SU-DHL-6 (cell line): ENCODE data around the gene SLC46A3.

Source experiments
- H2AFZ ChIP-seq: fragments of 200-600 bp; sonication (generic); 2 replicates; pipeline ENCODE4 v1.6.1; 2014; ENCODE audit warnings: low read depth, mild to moderate bottlenecking, moderate library complexity, mixed read lengths, antibody characterized with exemption, low read length; ENCODE audit not compliant: severe bottlenecking
- H3F3A ChIP-seq: fragments of 200-600 bp; shearing (Covaris generic); 2 replicates; pipeline ENCODE4 v1.6.0; 2016; ENCODE audit warnings: antibody characterized with exemption, mild to moderate bottlenecking; ENCODE audit not compliant: insufficient read depth
- H3K27ac ChIP-seq: fragments of 200-600 bp; sonication (generic); 2 replicates; pipeline ENCODE4 v1.5.1; 2016; ENCODE audit warnings: low read depth, mild to moderate bottlenecking, low read length, moderate library complexity, mixed read lengths
- H3K27me3 ChIP-seq: fragments of 200-600 bp; sonication (generic), shearing (Covaris generic); 2 replicates; pipeline ENCODE4 v1.6.0; 2014; ENCODE audit warnings: mild to moderate bottlenecking, low read length
- H3K36me3 ChIP-seq: fragments of 200-600 bp; sonication (generic); 2 replicates; pipeline ENCODE4 v1.6.1; 2014; ENCODE audit warnings: mild to moderate bottlenecking, low read length, mixed read lengths
- H3K4me2 ChIP-seq: fragments of 300-600, 200-600 bp; shearing (Covaris generic), sonication (generic); 2 replicates; pipeline ENCODE4 v1.6.0; 2014; ENCODE audit warnings: low read length, low read depth, mild to moderate bottlenecking; ENCODE audit not compliant: poor library complexity, severe bottlenecking
- H3K4me3 ChIP-seq: fragments of 200-600 bp; sonication (generic); 2 replicates; pipeline ENCODE4 v1.5.1; 2014; ENCODE audit warnings: antibody characterized with exemption, low read length, mild to moderate bottlenecking, mixed read lengths; ENCODE audit not compliant: insufficient read depth, poor library complexity, severe bottlenecking
- H3K79me2 ChIP-seq: fragments of 200-600 bp; sonication (generic); 2 replicates; pipeline ENCODE4 v1.6.1; 2014; ENCODE audit warnings: mild to moderate bottlenecking, low read length, moderate library complexity; ENCODE audit not compliant: insufficient read depth
- H3K9ac ChIP-seq: fragments of 200-600 bp; sonication (generic); 2 replicates; pipeline ENCODE4 v1.7.0; 2014; ENCODE audit warnings: mild to moderate bottlenecking, low read length
- H3K9me2 ChIP-seq: fragments of 200-600 bp; sonication (generic); replicated peaks from 2 replicates; pipeline ENCODE4 v1.6.1; 2014; ENCODE audit warnings: low read length; ENCODE audit not compliant: insufficient read depth
- H3K9me3 ChIP-seq: fragments of 200-600 bp; sonication (generic); 2 replicates; pipeline ENCODE4 v1.6.1; 2014; ENCODE audit warnings: low read length, mixed read lengths; ENCODE audit not compliant: insufficient read depth
- H4K20me1 ChIP-seq: fragments of 200-600 bp; sonication (generic); 2 replicates; pipeline ENCODE4 v1.6.1; 2014; ENCODE audit warnings: low read depth, mild to moderate bottlenecking, antibody characterized with exemption, low read length, moderate library complexity, mixed read lengths
- CTCF ChIP-seq: fragments of 200-600 bp; sonication (generic); IDR thresholded peaks from one replicate; pipeline ENCODE4 v1.5.1; 2017; ENCODE audit warnings: antibody characterized with exemption, mild to moderate bottlenecking, low read length, moderate library complexity; ENCODE audit not compliant: insufficient read depth, poor library complexity, severe bottlenecking
- EZH2phosphoT487 ChIP-seq: fragments of 200-600 bp; sonication (generic), shearing (Covaris generic); conservative IDR thresholded peaks from 2 replicates; pipeline ENCODE4 v1.6.1; 2018; ENCODE audit warnings: mild to moderate bottlenecking, antibody characterized with exemption, low read length, moderate library complexity, mixed read lengths

SLC46A3 gene

GRCh38 chr13:28755546-28755870 lies 36.7 kb upstream of the SLC46A3 start:
- Histone ChIP-seq H3K4me2 (no peak overlapping the region), H3K9ac (no peak overlapping the region), H2AFZ (no peak overlapping the region)

GRCh38 chr13:28754698-28755545 lies 36.2 kb upstream of the SLC46A3 start:
- Histone ChIP-seq H3K36me3 (no peaks in the 10 kb centered on the region), H4K20me1 (no peaks in the 10 kb centered on the region), H2AFZ (no peak overlapping the region), H3K4me2 (no peak overlapping the region), H3K9me3 (peaks cover 12% of the 10 kb centered on the region), H3K9me2 (no peaks in the 10 kb centered on the region), H3F3A (no peaks in the 10 kb centered on the region), H3K9ac (no peak overlapping the region), H3K27ac (no peak overlapping the region), H3K27me3 (no peaks in the 10 kb centered on the region), H3K79me2 (no peaks in the 10 kb centered on the region), H3K4me3 (no peak overlapping the region)
- no peak for TF ChIP-seq EZH2phosphoT487
- TF ChIP-seq CTCF = no peak

More at GRCh38 chr13:28755546-28755870, 36.7 kb upstream of the SLC46A3 start:
- TF ChIP-seq CTCF (no peak), EZH2phosphoT487 (no peak)
- Histone ChIP-seq H3K4me3 (no peak overlapping the region), H3K79me2 (no peaks in the 10 kb centered on the region), H3K27ac (no peak overlapping the region), H3K9me3 (peaks cover 12% of the 10 kb centered on the region), H3K36me3 (no peaks in the 10 kb centered on the region), H3K9me2 (no peaks in the 10 kb centered on the region), H3F3A (no peaks in the 10 kb centered on the region), H3K27me3 (no peaks in the 10 kb centered on the region), H4K20me1 (no peaks in the 10 kb centered on the region)

GRCh38 chr13:28753946-28754345 lies 35.2 kb upstream of the SLC46A3 start:
- no peaks in the 10 kb centered on the region for H3K79me2 ChIP-seq
- no peaks in the 10 kb centered on the region for H4K20me1 ChIP-seq
- no peak overlapping the region for H3K4me2 ChIP-seq
- no peaks in the 10 kb centered on the region for H3K9me2 ChIP-seq
- no peak overlapping the region for H3K4me3 ChIP-seq
- H3K9ac ChIP-seq = no peak overlapping the region
- H3K27ac ChIP-seq = no peak overlapping the region
- TF ChIP-seq EZH2phosphoT487 = no peak
- TF ChIP-seq CTCF = no peak
- H3F3A ChIP-seq = no peaks in the 10 kb centered on the region
- H3K27me3 ChIP-seq = no peaks in the 10 kb centered on the region
- no peaks in the 10 kb centered on the region for H3K36me3 ChIP-seq
- H3K9me3 ChIP-seq = peaks cover 7% of the 10 kb centered on the region
- no peak overlapping the region for H2AFZ ChIP-seq
